Measurements from ENCODE around the gene C16orf74. TPM values are rescaled to one million over a fixed set of nuclear protein-coding genes. Genes with fewer than 3 reads are reported as not detected.

Gene C16orf74
- total and polyA plus RNA-seq, 2 of the 8 experiments (the other 6 are each of a cell fraction or from before 2014, with no cell fraction given), result 7.3 to 9.3 TPM

- CTCF ChIA-PET (ENCODE audit: partially characterized antibody), result interaction anchor here (0.7 to 1.8 kb wide), 2 partner anchors 25 to 67 kb away, joined by 3 to 4 read pairs; no protein-coding TSS in a partner anchor
- FAIRE-seq, result no peak
- H3K14ac ChIP-seq (ENCODE audit: insufficient read length), result no peak overlapping the region
- no peak for TF ChIP-seq SP4 (IDR thresholded peaks at IDR 0.05; ENCODE audit: low read length)
- TF ChIP-seq SAP30 (IDR thresholded peaks at IDR 0.05; ENCODE audit: insufficient read depth, insufficient replicate concordance, low read length), result no peak
- TF ChIP-seq EGR1 (IDR thresholded peaks at IDR 0.05; ENCODE audit: borderline replicate concordance, low read depth, low read length), result no peak
- TF ChIP-seq JUND (IDR thresholded peaks at IDR 0.05; ENCODE audit: low read length), result no peak
- TF ChIP-seq EZH2 (IDR thresholded peaks at IDR 0.05; ENCODE audit: low read depth, low read length, severe bottlenecking), result no peak
- no peak for TF ChIP-seq RXRA (IDR thresholded peaks at IDR 0.05; ENCODE audit: insufficient read depth, low read depth, low read length)
- no peak for TF ChIP-seq USF2 (IDR thresholded peaks at IDR 0.05; ENCODE audit: low read length)
- TF ChIP-seq NANOG (IDR thresholded peaks at IDR 0.05; ENCODE audit: insufficient read depth, low read depth, low read length, poor library complexity, severe bottlenecking), result no peak
- no peak for TF ChIP-seq POU5F1 (IDR thresholded peaks at IDR 0.05; ENCODE audit: low read depth, low read length)
- TF ChIP-seq ASH2L (IDR thresholded peaks at IDR 0.05; ENCODE audit: low read length), result no peak
- TF ChIP-seq SIN3A (conservative IDR thresholded peaks at IDR 0.05 in 1 of 2, IDR thresholded peaks at IDR 0.05 in 1 of 2; ENCODE audit: low read depth in 1 of 2, low read length in 2 of 2), result no peak
- TF ChIP-seq ATF3 (IDR thresholded peaks at IDR 0.05; ENCODE audit: insufficient read depth, low read depth, low read length), result no peak
Measured at GRCh38 chr16:85796152-85796551, 45.3 kb upstream of the C16orf74 start.

More at GRCh38 chr16:85796152-85796551, 45.3 kb upstream of the C16orf74 start:
- no peak overlapping the region for H2AK5ac ChIP-seq (ENCODE audit: low read depth, low read length)
- no peak overlapping the region for H4K8ac ChIP-seq (ENCODE audit: extremely low read depth, insufficient read depth, low read length)
- peaks cover 17% of the 10 kb centered on the region for H3K79me1 ChIP-seq (ENCODE audit: low read depth, low read length)
- H3K9me3 ChIP-seq (ENCODE audit: insufficient read depth in 2 of 2, low read depth in 1 of 2, low read length in 1 of 2), result peaks cover 0 to 2% of the 10 kb centered on the region in 2 experiments; a peak in 1 of 4 replicates
- DNase-seq (ENCODE audit: low read depth in 1 of 2, low spot score in 2 of 2), result no peak
- H3K4ac ChIP-seq (replicated peaks; ENCODE audit: insufficient read length, low read depth, low read length), result no peak overlapping the region
- H3K4me1 ChIP-seq (replicated peaks in 1 of 4; ENCODE audit: control insufficient read depth in 3 of 4, insufficient read depth in 4 of 4, low read length in 3 of 4), result peaks cover 0 to 3% (median 0%) of the 10 kb centered on the region in 4 experiments; a peak in 1 of 7 replicates
- H3K18ac ChIP-seq (ENCODE audit: extremely low read depth, low read length), result no peak overlapping the region
- H4K91ac ChIP-seq (replicated peaks; ENCODE audit: insufficient read length, low read length), result no peak overlapping the region
- no peak overlapping the region for H2BK12ac ChIP-seq (ENCODE audit: low read depth, low read length)
- H3K23ac ChIP-seq (ENCODE audit: insufficient read length), result no peak overlapping the region
- H4K5ac ChIP-seq (ENCODE audit: insufficient read length, low read depth, low read length), result no peak overlapping the region
- no peak overlapping the region for H3K27ac ChIP-seq (ENCODE audit: low read depth, low read length)
- no peak overlapping the region for H3K4me2 ChIP-seq (ENCODE audit: insufficient read depth in 1 of 2, low read depth in 2 of 2, low read length in 2 of 2)
- peaks cover 4 to 43% (median 13%) of the 10 kb centered on the region in 4 experiments; a peak in 5 of 8 replicates for H3K36me3 ChIP-seq (ENCODE audit: control insufficient read depth in 2 of 4, insufficient read depth in 4 of 4, low read length in 3 of 4)
- no peak overlapping the region for H3K9ac ChIP-seq (replicated peaks in 1 of 4; ENCODE audit: extremely low read depth in 1 of 4, low read depth in 3 of 4, low read length in 3 of 4)
- no peak overlapping the region for H3K56ac ChIP-seq (replicated peaks; ENCODE audit: insufficient read length, low read depth, low read length)
- peaks cover 34 to 94% of the 10 kb centered on the region in 2 experiments for H3K79me2 ChIP-seq (ENCODE audit: control insufficient read depth in 1 of 2, insufficient read depth in 2 of 2, low read length in 2 of 2)
- WGBS, 2 experiments (ENCODE audit: extremely low coverage in 1 of 2, insufficient coverage in 1 of 2, insufficient read length in 1 of 2, insufficient replicate concordance in 2 of 2, low coverage in 1 of 2, low lambda C conversion rate in 2 of 2, missing lambda C conversion rate in 1 of 2), result 97% methylated on average over 6 of the region's 6 CpGs; no CpG with 5 or more reads in 1 of the 2 experiments
- H3K23me2 ChIP-seq (ENCODE audit: low read depth, low read length), result peaks cover 6% of the 10 kb centered on the region
- H4K20me1 ChIP-seq (replicated peaks in 1 of 2; ENCODE audit: control insufficient read depth in 1 of 2, insufficient read depth in 2 of 2, low read length in 2 of 2), result peaks cover 4 to 19% of the 10 kb centered on the region in 2 experiments
- no peak overlapping the region; the same call in 1 of the 2 replicates for H2BK5ac ChIP-seq (ENCODE audit: low read depth, low read length)
- no peak overlapping the region for H2BK15ac ChIP-seq (ENCODE audit: low read length)
- no peak overlapping the region for H2BK20ac ChIP-seq (ENCODE audit: low read length)
- no peak overlapping the region for H2BK120ac ChIP-seq (replicated peaks; ENCODE audit: low read depth, low read length)
- H3K27me3 ChIP-seq (replicated peaks in 1 of 4; ENCODE audit: control insufficient read depth in 3 of 4, extremely low read depth in 1 of 4, insufficient read depth in 3 of 4, low read length in 3 of 4), result no peaks in the 10 kb centered on the region
- H2AFZ ChIP-seq (ENCODE audit: low read length), result no peak overlapping the region
- POLR2A ChIA-PET (ENCODE audit: partially characterized antibody), result no interaction called here
- H3K4me3 ChIP-seq (ENCODE audit: extremely low read depth in 1 of 4, insufficient read depth in 2 of 4, low read depth in 3 of 4, low read length in 4 of 4), result no peak overlapping the region
